Activated naive CD8-positive, alpha-beta T cell treated with anti-CD3 and anti-CD28 coated beads, Interleukin-2, amount 50 U/mL, for 24 hours (primary cell): ENCODE results near the gene SEPTIN12.

Experiments
- ATAC-seq: fragments of 150-1000 bp; cut with Tn5 transposase; one replicate; pipeline ENCODE4 v1.10.0; 2021
- DNase-seq: peaks from one replicate; pipeline ENCODE4 v3.0.0; 2021
- H3K27ac Mint-ChIP-seq: one replicate; pipeline ENCODE4 v1.8.0; 2021; ENCODE audit warnings: mild to moderate bottlenecking, mixed read lengths
- H3K27me3 Mint-ChIP-seq: one replicate; pipeline ENCODE4 v1.8.0; 2021; ENCODE audit warnings: mixed read lengths
- H3K36me3 Mint-ChIP-seq: one replicate; pipeline ENCODE4 v1.8.0; 2021; ENCODE audit warnings: low read depth, mixed read lengths
- H3K4me1 Mint-ChIP-seq: one replicate; pipeline ENCODE4 v1.8.0; 2021; ENCODE audit warnings: mixed read lengths
- H3K4me3 Mint-ChIP-seq: one replicate; pipeline ENCODE4 v1.8.0; 2021; ENCODE audit warnings: mild to moderate bottlenecking, moderate library complexity, mixed read lengths
- H3K9me3 Mint-ChIP-seq: one replicate; pipeline ENCODE4 v1.8.0; 2021; ENCODE audit warnings: mixed read lengths

Gene SEPTIN12

DNA sequence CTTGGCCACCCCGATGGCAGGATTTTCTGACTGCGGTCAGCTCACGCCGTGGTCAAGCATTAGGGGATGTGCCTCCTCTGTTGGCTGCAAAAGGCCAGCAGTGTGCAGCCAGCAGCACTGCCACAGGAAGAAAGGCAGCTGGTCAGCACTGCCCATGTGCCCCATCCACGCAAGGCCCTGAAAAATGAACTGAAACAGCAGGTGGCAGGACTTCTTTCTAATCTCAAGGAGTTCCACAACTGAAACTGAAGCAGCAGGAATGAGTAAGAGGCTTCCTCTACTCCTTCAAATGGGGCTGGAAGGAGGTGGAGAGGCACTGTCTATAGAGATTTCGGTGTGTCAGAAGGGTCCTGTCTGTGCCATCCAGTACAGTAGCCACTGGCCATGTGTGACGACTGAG lies 24.4 kb downstream of the SEPTIN12 start:
- Mint-ChIP-seq H3K4me3 (no peak overlapping the region), H3K4me1 (peaks cover 23% of the 10 kb centered on the region), H3K27ac (no peak overlapping the region), H3K36me3 (peaks cover 11% of the 10 kb centered on the region), H3K27me3 (no peaks in the 10 kb centered on the region), H3K9me3 (no peaks in the 10 kb centered on the region)
- ATAC-seq (no peak), DNase-seq (no peak)

DNA sequence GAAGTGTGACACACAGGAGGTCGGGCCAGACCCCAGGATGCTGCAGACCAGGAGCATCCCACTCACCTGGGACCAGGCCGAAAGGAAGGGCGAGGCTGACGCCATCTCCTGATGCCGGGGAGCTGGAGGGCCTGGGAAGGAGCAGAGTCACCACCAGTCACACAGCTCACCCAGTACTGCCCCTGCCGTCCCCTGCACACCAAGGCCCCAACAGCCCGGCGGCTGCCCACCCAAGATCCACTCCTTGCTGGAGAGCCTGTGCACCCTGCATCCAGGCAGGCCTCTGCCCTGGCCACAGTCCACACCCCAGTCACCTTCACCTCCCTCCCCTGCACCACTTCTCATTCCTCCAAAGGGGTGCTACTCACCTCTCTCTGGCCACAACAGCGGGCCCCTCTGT lies 25.9 kb downstream of the SEPTIN12 start:
- Mint-ChIP-seq H3K27ac (no peak overlapping the region), H3K36me3 (peaks cover 16% of the 10 kb centered on the region)

DNA sequence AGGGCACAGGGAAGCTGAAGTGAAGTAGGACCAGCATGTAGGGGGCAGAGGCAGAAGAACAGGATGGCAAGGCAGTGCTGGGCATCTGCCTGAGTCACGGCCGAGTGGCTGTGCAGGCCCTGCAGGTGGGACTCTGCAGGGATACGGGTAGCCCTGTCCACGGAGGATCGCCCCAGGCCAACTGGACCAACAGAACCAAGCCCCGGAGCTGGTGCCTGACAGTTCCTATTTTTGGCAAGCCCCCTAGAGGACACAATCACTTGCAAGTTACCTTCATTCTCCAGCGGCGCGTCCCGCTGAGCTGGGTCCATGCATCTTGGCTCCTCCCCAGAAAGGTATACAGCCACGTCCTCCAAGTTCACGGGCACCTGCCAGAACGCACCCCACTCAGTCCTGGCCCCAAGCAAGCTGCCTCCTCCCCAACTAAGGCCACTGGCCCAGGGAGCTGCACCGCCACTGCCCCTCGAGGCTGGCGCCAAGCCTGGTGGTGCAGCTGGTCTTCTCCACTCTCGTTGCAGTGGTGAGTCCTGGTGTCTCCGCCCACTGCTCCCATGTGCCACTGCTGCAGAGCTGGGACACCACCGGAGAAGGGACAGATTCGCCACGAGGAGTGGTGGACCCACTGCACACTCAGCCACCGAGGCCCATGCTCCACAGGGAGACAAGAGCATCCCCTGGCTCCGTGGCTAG lies 27.8 kb downstream of the SEPTIN12 start:
- ATAC-seq = no peak
- no peak for DNase-seq
- Mint-ChIP-seq H3K4me3 (no peak overlapping the region), H3K4me1 (no peaks in the 10 kb centered on the region), H3K27ac (no peak overlapping the region), H3K36me3 (peaks cover 30% of the 10 kb centered on the region), H3K9me3 (no peaks in the 10 kb centered on the region), H3K27me3 (no peaks in the 10 kb centered on the region)

More for the DNA sequence above, 25.9 kb downstream of the SEPTIN12 start:
- DNase-seq (no peak), ATAC-seq (no peak)
- Mint-ChIP-seq H3K4me3 (no peak overlapping the region), H3K9me3 (no peaks in the 10 kb centered on the region), H3K4me1 (peaks cover 10% of the 10 kb centered on the region), H3K27me3 (no peaks in the 10 kb centered on the region)

DNA sequence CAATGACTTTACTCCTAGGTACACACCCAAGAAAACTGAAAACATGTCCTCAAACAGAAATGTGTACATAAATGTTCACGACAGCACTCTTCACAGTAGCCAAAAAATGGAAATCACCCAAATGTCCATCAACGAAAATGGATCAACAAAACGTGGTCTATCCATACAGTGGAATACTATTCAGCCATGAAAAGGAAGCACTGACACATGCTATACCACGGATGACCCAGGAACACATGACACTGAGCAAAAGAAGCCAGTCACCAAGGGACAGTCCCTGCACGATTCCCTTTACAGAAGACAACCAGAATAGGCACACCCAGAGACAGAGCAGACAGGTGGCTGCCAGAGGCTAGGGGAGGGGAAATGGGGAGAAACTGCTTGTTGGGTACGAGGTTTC lies 32.5 kb downstream of the SEPTIN12 start:
- Mint-ChIP-seq H3K27me3 (no peaks in the 10 kb centered on the region), H3K36me3 (peaks cover 41% of the 10 kb centered on the region), H3K4me1 (no peaks in the 10 kb centered on the region), H3K27ac (no peak overlapping the region), H3K9me3 (no peaks in the 10 kb centered on the region), H3K4me3 (no peak overlapping the region)
- ATAC-seq (no peak), DNase-seq (no peak)

DNA sequence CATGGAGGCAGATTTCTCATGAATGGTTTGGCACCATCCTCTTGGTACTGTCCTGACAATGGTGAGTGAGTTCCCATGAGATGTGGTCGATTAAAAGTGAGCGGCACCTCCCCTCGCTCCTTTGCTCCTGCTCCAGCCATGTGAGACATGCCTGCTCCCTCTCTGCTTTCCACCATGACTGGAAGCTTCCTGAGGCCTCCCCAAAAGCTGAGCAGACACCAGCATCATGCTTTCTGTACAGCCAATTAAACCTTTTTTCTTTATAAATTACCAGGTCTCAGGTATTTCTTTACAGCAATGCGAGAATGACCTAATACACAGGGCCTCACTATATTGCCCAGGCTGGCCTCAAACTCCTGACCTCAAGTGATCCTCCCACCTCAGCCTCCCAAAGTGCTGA lies 33.3 kb downstream of the SEPTIN12 start:
- DNase-seq (no peak), ATAC-seq (no peak)
- Mint-ChIP-seq H3K4me1 (no peaks in the 10 kb centered on the region), H3K9me3 (no peaks in the 10 kb centered on the region), H3K4me3 (no peak overlapping the region), H3K27ac (no peak overlapping the region), H3K27me3 (no peaks in the 10 kb centered on the region), H3K36me3 (peaks cover 38% of the 10 kb centered on the region)

DNA sequence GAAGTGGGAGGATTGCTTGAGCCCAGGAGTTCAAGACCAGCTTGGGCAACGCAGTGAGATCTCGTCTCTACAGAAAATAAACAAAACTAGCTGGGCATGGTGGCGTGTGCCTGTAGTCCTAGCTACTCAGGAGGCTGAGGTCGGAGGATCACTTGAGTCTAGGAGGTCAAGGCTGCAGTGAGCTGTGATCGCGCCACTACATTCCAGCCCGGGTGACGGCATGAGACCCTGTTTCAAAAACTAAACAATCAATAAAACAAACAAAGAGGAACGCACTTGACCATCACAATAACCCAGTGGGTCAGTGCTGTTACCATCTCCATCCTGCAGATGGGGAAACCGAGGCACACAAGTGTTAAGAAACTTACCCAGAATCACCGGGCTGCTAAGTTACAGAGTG lies 34.9 kb downstream of the SEPTIN12 start:
- Mint-ChIP-seq H3K9me3 (no peaks in the 10 kb centered on the region), H3K36me3 (peaks cover 26% of the 10 kb centered on the region), H3K27ac (no peak overlapping the region)

DNA sequence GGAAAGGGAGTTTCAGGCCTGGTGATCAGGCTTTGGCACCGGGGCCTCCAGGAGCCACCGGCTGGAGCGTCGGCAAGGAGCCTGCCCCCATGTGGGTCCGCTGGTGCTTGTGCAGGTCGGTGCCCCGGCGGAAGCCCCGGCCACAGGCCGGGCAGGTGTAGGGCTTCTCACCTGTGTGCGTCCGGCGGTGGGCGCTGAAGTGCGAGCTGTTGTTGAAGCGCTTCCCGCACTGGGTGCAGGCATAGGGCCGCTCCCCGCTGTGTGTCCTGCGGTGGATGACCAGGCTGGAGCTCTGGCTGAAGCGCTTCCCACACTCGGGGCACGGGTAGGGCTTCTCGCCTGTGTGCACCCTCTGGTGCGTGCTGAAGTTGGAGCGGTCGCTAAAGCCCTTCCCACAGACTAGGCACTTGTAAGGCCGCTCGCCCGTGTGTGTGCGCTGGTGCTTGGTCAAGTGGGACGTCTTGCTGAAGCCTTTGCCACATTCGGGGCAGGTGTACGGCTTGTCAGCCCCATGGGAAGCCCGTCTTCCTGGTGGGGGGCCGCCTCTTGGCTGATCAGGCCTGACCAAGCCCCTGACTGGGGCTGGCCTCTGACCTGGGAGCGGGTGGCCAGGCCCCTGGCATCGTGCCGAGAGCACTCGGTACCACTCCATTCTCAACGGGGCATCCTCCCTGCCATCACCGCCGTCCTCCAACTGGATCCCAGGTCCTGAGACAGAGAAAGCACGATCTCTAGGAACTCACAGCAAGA lies 35.6 kb downstream of the SEPTIN12 start:
- no peak for ATAC-seq

More for the DNA sequence above, 34.9 kb downstream of the SEPTIN12 start:
- no peak overlapping the region for H3K4me3 Mint-ChIP-seq
- DNase-seq (no peak), ATAC-seq (no peak)
- H3K27me3 Mint-ChIP-seq = no peaks in the 10 kb centered on the region
- H3K4me1 Mint-ChIP-seq = peaks cover 3% of the 10 kb centered on the region

DNA sequence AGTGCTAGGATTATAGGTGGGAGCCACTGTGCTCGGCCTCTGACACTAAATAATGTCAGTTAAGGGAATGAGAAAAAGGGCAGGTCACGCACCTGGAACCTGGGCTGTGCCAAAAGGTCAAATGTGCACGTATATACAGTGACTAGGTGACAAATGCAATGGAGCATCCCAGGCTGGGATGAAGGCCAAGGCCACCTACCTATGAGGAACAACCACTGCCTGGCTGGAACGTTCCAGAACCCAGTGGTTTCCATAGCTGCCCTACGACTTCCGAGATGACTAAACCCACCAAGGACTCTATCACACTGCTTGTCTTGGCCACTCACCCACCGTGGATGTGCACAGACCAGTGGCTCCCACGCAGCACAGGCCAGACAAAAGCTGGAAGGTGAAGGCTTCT lies 37.2 kb downstream of the SEPTIN12 start:
- Mint-ChIP-seq H3K27ac (no peak overlapping the region), H3K36me3 (peaks cover 17% of the 10 kb centered on the region), H3K4me3 (no peak overlapping the region), H3K4me1 (peaks cover 16% of the 10 kb centered on the region), H3K9me3 (no peaks in the 10 kb centered on the region), H3K27me3 (no peaks in the 10 kb centered on the region)
- ATAC-seq (no peak), DNase-seq (no peak)

More for the DNA sequence above, 35.6 kb downstream of the SEPTIN12 start:
- DNase-seq = no peak
- Mint-ChIP-seq H3K27me3 (no peaks in the 10 kb centered on the region), H3K4me3 (no peak overlapping the region), H3K27ac (no peak overlapping the region), H3K4me1 (peaks cover 10% of the 10 kb centered on the region), H3K9me3 (no peaks in the 10 kb centered on the region), H3K36me3 (peaks cover 26% of the 10 kb centered on the region)

DNA sequence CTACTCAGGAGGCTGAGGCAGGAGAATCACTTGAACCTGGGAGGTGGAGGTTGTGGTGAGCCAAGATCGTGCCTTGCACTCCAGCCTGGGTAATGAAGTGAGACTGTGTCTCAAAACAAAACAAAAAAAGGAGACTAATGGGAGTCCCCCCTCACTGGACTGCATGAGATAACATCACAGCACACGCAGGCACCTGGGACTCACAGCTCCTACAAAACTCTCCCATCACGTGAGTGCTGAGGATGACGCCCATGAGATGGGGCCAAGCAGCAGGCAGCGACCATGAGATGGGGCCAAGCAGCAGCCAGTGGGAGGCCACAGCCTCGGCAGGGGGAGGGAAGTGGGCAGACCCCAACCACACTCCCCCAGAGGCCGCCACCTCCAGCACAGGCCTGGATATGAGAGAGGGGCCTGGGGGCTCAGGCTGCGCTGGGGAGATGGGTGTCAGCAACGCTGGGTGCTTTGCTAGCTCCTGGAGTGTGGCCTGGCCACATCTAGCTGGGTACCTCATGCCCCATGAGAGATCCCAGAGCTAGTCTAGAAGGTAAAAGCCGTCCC lies 38.4 kb downstream of the SEPTIN12 start:
- ATAC-seq (no peak), DNase-seq (no peak)
- Mint-ChIP-seq H3K36me3 (peaks cover 7% of the 10 kb centered on the region), H3K27me3 (no peaks in the 10 kb centered on the region), H3K27ac (no peak overlapping the region), H3K9me3 (no peaks in the 10 kb centered on the region), H3K4me1 (peaks cover 16% of the 10 kb centered on the region), H3K4me3 (no peak overlapping the region)

DNA sequence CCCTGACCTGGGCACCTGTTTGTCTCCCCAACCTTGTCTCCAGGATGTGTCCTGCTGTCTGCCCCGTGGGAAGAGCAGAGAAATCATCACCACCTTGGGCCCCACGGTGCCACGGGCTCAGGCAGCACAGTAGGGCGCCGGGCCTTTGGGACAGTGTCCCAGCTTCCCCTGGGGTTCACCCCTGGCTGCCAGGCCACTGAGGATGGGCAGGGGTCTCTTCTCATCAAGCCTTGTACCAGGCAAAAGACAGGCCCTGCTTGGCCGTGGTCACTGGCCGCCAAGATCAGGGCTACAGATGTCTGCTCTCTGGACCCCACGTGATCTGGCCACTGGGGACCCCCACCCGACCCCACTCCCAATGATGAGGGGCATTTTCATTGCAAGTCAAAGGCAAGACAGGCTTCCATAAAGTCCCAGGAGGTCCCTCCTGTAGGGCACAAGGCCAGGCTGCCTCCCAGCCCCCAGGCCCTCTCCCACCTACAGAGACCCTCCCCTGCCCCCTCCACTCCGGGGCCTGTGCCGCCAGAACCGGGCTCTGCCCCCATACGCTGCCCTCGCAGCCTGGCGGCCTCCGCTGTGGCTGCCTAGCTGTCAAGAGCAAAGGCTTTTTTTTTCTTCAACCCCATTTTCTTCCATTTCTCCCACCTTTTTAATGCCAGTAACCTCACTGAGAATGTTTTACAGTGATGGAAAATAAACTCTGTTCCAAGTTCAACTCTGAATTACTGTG lies 39.3 kb downstream of the SEPTIN12 start:
- H3K4me3 Mint-ChIP-seq = no peak overlapping the region
- peak overlapping the region; percentile 60 for H3K27ac Mint-ChIP-seq
- H3K9me3 Mint-ChIP-seq = no peaks in the 10 kb centered on the region
- DNase-seq = no peak
- ATAC-seq = no peak
- H3K4me1 Mint-ChIP-seq = peaks cover 16% of the 10 kb centered on the region
- H3K36me3 Mint-ChIP-seq = peaks cover 5% of the 10 kb centered on the region
- no peaks in the 10 kb centered on the region for H3K27me3 Mint-ChIP-seq

DNA sequence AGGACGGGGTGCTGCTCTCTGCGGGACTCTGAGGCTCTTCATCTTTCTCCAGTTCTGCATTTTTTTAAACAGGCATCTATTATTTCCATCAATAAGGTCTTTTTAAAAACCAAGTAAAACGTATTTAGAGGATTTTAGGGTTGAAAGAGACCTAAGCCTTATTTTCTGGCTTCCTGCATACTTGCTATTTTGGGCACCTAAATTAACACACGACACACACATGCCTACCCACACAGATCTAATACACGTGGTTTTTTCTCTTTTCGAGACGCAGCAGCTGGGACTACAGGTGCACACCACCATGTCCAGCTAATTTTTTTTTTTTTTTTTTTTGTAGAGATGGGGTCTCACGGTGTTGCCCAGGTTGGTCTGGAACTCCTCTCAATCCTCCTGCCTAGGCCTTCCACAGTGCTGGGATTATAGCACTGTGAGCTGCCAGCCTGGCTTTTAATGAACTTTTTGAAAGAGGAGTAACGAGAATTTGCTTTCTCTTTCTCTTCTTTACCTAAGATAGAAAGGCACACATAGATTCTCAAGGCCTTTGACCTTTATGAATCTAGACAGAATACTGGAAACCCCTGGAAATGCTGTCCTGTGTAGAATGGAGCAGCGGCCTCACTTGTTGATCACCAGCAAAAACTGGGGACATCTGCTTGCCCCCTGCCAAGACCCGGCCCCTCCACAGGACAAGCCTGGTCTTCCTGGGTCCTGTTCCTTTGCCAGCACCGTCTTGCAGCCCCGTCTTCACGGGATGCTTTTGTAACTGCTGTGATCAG lies 40.1 kb downstream of the SEPTIN12 start:
- ATAC-seq = no peak
- Mint-ChIP-seq H3K4me3 (peak overlapping the region; percentile 12), H3K27ac (peak overlapping the region; percentile 60), H3K36me3 (peaks cover 1% of the 10 kb centered on the region), H3K27me3 (no peaks in the 10 kb centered on the region), H3K4me1 (peaks cover 20% of the 10 kb centered on the region), H3K9me3 (no peaks in the 10 kb centered on the region)
- DNase-seq = no peak

DNA sequence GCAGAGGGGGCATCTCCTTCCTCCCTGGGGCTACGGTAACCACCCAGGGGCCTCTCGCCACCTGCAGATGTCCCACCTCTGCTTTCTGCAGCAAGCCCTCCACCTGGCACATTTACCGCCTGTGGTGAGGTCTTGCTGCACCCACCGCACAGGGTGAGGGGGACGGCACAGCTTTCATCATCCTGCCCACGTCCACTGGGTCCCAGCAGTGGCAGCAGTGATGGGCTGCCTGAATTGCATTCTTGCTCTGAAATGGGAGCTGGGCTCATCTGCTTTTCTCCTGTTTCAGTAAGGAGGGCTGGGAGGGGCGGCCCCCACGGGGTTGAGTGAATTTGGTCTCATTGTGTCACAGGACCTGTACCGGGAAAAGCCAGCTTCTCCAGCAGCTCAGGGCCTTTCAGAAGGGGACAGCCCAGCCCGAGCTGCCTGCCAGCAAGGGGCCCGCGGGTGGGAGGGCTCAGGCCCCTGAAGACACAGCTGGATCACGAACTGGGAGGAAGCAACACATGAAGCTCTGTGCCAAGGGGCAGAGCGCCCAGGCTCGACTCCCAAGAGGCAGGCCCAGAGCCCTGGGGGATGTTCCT lies 41.1 kb downstream of the SEPTIN12 start:
- no peaks in the 10 kb centered on the region for H3K27me3 Mint-ChIP-seq
- ATAC-seq (peak; percentile 20), DNase-seq (no peak)
- H3K4me1 Mint-ChIP-seq = peaks cover 20% of the 10 kb centered on the region
- no peak overlapping the region for H3K27ac Mint-ChIP-seq
- no peak overlapping the region for H3K4me3 Mint-ChIP-seq
- H3K36me3 Mint-ChIP-seq = no peaks in the 10 kb centered on the region
- H3K9me3 Mint-ChIP-seq = no peaks in the 10 kb centered on the region

DNA sequence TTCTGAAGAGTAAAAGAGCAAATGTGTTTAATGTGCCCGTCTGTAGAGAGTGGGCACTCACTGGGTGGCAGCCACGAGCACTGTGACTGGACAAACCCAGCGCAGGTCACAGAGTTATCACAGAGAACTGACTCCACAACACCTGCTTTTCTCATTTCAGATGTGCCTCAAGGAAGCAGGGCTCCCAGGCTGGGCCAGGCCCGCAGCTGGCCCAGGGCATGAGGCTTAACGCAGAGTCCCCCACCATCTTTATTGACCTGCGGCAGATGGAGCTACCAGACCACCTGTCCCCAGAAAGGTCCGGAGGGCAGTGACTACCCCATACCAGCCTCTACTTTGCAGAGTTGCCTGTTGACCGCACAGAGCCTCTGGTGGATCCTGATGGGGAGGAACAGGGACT lies 41.9 kb downstream of the SEPTIN12 start:
- Mint-ChIP-seq H3K4me3 (no peak overlapping the region), H3K36me3 (no peaks in the 10 kb centered on the region), H3K27ac (no peak overlapping the region), H3K9me3 (no peaks in the 10 kb centered on the region), H3K4me1 (peaks cover 20% of the 10 kb centered on the region), H3K27me3 (no peaks in the 10 kb centered on the region)
- no peak for DNase-seq
- no peak for ATAC-seq

DNA sequence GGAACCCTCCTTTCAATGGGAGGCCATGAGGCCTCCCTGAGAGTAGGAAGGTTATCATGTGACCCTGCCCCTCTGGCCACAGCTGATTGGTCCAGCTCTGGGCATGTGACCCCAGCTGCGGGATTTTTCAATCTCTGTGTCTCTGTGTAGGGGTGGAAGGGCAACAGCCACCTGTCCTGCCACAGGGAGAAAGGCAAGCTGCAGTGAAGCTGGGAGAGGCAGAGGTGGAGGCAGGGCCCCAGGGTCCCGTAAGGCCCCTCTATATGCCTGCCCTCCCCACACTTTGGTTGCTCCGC lies 42.9 kb downstream of the SEPTIN12 start:
- no peaks in the 10 kb centered on the region for H3K36me3 Mint-ChIP-seq
- no peaks in the 10 kb centered on the region for H3K9me3 Mint-ChIP-seq
- H3K27ac Mint-ChIP-seq = no peak overlapping the region
- ATAC-seq = no peak
- no peak overlapping the region for H3K4me3 Mint-ChIP-seq
- no peak for DNase-seq
- no peaks in the 10 kb centered on the region for H3K27me3 Mint-ChIP-seq
- peaks cover 20% of the 10 kb centered on the region for H3K4me1 Mint-ChIP-seq
